ENCODE data around the gene JAZF1.

Gene JAZF1

GRCh38 chr7:28165961-28166955 is 14.3 kb downstream of the JAZF1 start:
- no peak for DNase-seq (ENCODE audit: low spot score)

- no peak for DNase-seq (ENCODE audit: low spot score)
These were observed 15.3 kb downstream of the JAZF1 start for GRCh38 chr7:28165261-28165660.

- no peak for DNase-seq (ENCODE audit: low spot score)
These were observed 16.6 kb downstream of the JAZF1 start for GRCh38 chr7:28163949-28164348.

GRCh38 chr7:28161331-28161730 is 19.3 kb downstream of the JAZF1 start:
- no peak for DNase-seq (ENCODE audit: low spot score)

- DNase-seq (ENCODE audit: low spot score), result no peak
These were observed 20.0 kb downstream of the JAZF1 start for GRCh38 chr7:28160551-28160991.

GRCh38 chr7:28157831-28158416 is 22.7 kb downstream of the JAZF1 start:
- DNase-seq (ENCODE audit: low spot score), result no peak

- no peak for DNase-seq (ENCODE audit: low spot score)
These were observed 23.4 kb downstream of the JAZF1 start for GRCh38 chr7:28157076-28157745.

- DNase-seq (ENCODE audit: low spot score), result no peak
These were observed 24.2 kb downstream of the JAZF1 start for GRCh38 chr7:28156401-28156800.

GRCh38 chr7:28155964-28156363 is 24.6 kb downstream of the JAZF1 start:
- no peak for DNase-seq (ENCODE audit: low spot score)

GRCh38 chr7:28155019-28155660 is 25.5 kb downstream of the JAZF1 start:
- no peak for DNase-seq (ENCODE audit: low spot score)

GRCh38 chr7:28152594-28152993 is 28.0 kb downstream of the JAZF1 start:
- no peak for DNase-seq (ENCODE audit: low spot score)

GRCh38 chr7:28151965-28152364 is 28.6 kb downstream of the JAZF1 start:
- DNase-seq (ENCODE audit: low spot score), result no peak

- no peak for DNase-seq (ENCODE audit: low spot score)
These were observed 31.1 kb downstream of the JAZF1 start for GRCh38 chr7:28149291-28150101.

GRCh38 chr7:28145931-28146330 is 34.7 kb downstream of the JAZF1 start:
- DNase-seq (ENCODE audit: low spot score), result no peak

GRCh38 chr7:28145090-28145626 is 35.4 kb downstream of the JAZF1 start:
- no peak for DNase-seq (ENCODE audit: low spot score)

- peak; percentile 71 for DNase-seq (ENCODE audit: low spot score)
These were observed 36.3 kb downstream of the JAZF1 start for GRCh38 chr7:28144266-28144665.

GRCh38 chr7:28142650-28143049 is 37.9 kb downstream of the JAZF1 start:
- DNase-seq (ENCODE audit: low spot score), result peak; percentile 29

GRCh38 chr7:28140979-28141378 is 39.6 kb downstream of the JAZF1 start:
- DNase-seq (ENCODE audit: low spot score), result no peak

GRCh38 chr7:28138837-28139236 is 41.8 kb downstream of the JAZF1 start:
- no peak for DNase-seq (ENCODE audit: low spot score)

GRCh38 chr7:28137463-28137862 is 43.1 kb downstream of the JAZF1 start:
- no peak for DNase-seq (ENCODE audit: low spot score)

- no peak for DNase-seq (ENCODE audit: low spot score)
These were observed 43.7 kb downstream of the JAZF1 start for GRCh38 chr7:28136885-28137284.

Measured in iPS-NIHi11 (cell line).